Endothelial cell of hepatic sinusoid (primary cell): Measurements from ENCODE around the gene ISLR2.
"Not testable (repeated sequence)": the region's sequence is repeated elsewhere in the genome, so short reads cannot be mapped to it uniquely, and the experiment has no call there.

Experiments used
- in situ Hi-C: cut with HindIII; loops from 2 replicates; pipeline ENCODE4 v1.10.0; 2017; ENCODE audit warnings: low sequenced_read_pairs

The ISLR2 gene

DNA sequence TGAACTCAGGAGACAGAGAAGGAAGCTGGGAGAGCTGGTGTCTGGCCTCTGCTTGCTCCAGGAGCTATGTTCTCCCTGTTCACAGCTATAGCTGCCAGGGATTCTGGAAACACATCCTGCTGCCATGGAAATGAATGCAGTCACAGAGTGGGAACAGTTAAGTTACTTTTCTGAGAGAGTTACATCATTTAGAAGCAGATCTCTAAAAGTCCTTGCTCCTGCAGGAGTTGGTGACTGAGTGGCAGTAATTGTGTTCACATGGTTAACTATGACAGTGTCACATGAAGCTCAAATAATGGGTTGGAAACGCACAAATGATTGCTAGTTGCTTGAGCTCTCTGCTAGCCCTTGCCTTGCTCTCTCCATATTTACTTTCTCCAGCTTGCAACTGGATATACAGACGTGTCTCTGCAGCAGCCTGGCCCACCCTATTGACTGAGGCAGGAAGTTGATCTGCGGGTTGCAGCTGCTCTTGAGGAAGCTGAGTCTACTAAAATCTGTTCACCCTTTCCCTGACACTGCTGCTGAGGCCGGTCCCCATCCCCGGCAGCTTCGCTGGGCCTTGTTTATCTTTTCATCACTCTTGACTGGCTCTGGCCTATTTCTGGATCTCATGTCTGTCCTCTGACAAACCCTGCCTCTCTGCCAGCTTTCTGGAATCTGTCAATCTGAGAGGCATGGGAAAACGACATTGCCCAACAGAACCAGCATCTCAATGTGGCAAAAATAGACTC, 26.5 kb downstream of the ISLR2 start:
- in situ Hi-C loops: no loop called here

DNA sequence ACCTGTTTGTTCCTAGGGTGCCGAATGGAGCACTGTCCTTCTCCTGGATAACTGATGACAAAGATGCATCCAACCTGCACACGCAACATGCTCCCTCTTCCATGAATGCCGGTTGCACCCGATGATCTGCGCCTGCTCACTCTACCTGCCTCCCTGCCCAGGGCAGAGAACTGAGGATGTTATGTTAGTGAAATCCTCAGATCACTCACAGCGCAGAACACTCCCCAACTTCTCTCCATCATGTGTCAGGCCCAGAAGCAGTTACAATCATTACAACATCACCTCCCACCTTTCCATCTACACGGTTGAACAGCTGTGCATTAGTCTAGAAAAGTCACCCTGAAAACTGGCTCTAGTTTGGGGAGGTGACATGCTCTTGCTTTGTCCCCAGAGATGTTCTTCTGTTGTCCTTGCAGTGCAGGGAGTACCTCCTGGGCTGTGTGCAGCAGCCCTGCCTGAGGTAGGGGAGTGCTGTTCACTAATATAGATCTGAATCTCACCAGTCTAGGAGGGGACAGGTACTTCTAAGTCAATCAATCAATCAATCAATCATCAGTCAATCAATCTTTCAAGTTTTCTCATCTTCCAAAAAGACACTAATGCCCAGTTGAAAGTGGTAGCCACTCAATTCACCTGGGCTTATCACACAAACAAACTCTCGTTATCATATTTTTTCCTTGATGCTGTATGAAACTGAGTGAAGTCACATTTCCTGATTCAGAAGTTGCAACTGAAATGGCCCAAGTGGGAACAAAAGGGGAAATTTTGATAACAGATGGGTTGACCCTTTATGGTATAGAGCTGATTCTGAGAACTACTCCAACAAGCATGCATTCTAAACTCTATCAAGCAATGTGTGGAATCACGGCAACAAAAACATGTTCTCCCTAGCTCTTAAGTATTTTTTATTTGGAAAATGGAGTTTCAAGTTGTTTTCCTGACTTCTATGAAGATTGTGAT, 27.8 kb downstream of the ISLR2 start:
- in situ Hi-C loops: no loop called here

DNA sequence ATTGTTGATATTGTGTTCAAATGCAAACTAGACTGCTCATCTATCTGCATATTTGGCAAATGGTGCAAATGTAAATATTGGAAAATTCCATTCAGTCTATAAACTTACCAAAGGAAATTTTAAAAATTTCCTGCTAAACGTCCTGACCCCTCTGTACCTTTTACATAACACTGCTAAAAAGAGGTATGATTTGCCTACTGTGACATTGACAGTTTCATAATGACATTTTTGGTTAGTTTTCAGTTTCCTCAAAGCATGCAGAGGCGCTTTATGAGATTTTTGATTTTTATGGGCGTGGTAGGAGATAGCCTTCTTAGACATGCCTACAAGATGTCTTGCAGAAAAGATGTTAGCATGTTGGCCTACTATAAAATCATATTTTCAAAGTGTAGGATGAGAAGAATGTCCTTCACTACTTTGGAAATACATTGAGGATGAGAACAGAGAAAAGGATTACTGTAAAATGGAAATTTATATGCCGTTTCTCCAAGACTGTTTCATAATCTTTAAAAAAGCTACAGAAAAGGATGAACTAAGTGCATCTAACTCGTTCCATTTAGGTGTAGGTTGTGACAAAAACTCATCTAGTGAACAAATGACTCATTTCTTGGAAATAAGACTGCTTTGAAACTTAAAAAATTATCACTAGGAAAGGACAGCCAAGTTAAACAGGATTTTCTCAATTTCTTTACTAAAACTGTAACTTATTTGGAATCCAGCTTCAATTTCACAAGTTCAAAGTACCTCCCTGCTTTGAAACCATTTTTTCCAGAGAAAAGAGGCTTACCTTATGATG, 28.7 kb downstream of the ISLR2 start:
- in situ Hi-C loops: no loop called here

DNA sequence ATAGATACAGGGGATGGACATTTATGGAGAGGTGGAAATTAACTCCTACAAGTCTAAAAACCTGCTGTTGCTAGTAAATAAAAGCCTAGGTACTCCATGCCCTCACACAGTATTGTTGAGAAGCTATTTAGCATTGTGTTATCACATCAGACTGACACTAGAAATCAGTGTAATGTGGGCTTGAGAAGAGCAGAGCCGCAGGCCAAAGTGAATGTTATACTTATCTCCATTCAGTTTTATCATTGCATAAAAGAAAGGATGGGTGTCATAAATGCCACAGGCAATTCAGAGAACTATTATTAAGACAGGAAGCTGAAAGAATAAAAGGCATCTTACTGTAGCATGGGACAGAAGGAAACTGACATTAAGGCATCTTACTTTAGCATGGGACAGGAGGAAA, 29.4 kb downstream of the ISLR2 start:
- in situ Hi-C loops: no loop called here

DNA sequence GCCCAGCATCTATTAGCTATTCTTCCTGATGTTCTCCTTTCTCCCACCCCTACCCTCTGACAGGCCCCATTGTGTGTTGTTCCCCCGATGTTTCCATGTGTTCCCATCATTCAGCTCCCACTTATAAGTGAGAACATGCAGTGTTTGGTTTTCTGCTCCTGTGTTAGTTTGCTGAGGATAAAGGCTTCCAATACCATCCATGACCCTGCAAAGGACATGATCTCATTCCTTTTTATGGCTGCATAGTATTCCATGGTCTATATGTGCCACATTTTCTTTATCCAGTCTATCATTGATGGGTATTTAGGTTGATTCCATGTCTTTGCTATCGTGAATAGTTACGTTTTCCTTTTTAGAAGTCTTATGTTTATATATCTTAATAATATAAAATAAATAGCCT, 30.0 kb downstream of the ISLR2 start:
- in situ Hi-C loops: not testable (repeated sequence)

DNA sequence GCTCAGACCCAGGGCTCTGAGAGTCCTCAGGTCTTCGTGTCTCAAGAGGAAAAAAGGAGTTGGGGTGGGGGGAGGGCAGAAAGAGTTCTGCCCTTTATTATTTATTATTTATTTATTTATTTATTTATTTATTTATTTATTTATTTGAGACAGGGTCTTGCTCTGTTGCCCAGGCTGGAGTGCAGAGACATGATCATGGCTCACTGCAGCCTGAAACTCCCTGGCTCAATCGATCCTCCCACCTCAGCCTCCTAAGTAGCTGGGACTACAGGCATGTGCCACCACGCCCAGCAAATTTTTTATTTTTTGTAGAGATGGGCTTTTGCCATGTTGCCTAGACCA, 31.8 kb downstream of the ISLR2 start:
- in situ Hi-C loops: not testable (repeated sequence)

DNA sequence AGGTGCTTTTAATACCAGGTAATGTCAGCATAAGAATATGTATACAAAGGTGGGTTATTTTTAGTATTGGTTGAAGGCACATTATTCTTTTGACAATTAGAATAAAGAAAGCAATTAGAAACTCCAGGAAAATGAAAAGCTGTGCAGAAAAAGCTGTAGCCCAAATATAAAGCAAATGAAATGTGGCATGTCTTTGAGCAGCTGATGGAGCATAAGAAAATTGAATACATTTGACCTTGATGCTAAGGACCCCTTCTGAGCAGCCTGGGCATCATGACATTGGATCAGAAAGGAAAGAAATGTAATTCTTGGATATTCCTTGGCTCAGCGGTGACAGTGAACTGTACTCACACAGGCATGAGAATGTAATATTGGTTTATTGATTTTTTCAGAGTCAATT, 35.1 kb downstream of the ISLR2 start:
- in situ Hi-C loops: no loop called here

DNA sequence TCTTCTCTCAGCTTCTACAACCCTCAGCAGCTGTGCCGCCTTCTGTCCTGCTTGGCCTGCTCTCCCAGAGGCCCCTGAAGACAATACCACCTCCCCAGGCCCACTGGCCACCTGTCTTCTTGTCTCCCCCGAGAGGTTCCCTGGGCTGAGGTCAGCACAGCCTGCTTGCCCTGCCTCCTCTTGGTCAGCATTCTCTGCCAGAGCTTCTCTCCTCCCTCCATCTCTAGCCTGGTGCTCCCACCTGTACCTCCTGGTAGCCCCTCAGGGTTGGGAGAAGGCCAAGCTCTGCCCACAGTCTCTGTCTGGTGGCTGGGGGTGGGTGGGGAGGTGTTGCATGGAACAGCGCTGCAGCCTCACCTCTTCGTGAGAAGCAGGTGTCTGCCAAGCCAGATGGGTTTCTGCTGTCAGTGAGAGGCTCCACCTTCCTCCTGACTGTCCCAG, 37.5 kb downstream of the ISLR2 start:
- in situ Hi-C loops: no loop called here

DNA sequence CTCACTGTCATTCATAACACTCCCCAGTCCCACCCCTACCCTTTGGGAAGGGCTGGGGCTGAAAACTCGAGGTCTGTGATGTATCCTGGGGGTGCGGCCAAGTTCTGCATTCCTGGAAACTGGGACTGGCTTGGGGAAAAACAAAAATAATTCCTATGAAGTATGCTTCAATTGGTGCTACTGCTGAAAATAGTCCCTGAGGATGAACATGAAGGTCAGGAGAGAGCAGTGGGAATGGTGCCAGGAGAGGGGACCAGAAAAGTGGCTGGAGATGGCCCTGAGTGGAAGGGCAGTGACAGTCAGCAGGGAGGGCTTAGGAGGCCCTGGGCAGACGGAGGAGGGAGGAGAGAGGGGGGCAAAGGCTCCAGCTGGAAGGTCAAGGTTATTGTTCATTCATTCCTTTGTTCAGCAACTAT, 38.3 kb downstream of the ISLR2 start:
- in situ Hi-C loops: no loop called here

DNA sequence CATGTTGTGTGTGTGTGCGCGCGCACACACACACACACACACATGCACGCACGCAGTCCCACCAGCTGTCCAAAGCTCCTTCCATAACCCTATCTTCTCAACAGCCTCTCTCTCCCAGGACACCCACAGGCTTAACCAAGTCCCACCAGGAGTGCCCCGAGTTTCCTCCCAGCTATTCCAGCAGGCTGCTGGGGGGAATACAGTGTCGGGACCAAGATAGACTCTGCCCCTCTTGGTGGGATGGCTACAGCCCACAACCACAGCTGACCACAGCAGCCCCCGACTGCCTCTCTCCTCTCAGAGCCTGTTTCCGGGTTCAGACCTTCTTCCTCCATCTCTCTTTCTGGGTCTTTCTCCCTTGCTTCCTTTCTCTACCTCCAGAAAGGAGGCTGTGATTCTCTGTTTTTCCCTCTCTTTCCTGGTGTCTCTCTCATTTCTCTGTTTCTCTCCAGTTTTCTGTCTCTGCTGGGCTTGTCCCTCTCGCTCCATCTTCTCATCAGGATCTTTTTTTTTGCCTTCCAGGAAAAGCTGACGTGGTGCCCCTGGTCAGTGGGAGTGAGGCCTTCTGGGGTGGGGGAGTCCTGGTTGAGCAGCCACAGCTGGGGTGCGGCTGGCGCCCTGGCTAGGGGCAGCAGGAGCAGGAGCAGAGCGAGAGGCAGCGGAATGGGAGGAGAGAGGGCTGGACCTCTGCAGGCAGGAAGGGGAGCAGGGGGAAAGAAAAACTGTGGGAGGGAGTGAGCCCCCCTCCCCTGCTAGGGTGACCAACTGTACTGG, 39.9 kb downstream of the ISLR2 start:
- in situ Hi-C loops: loop anchor here (5.0 kb wide), 1 partner anchor 57 kb away; no protein-coding TSS in a partner anchor

DNA sequence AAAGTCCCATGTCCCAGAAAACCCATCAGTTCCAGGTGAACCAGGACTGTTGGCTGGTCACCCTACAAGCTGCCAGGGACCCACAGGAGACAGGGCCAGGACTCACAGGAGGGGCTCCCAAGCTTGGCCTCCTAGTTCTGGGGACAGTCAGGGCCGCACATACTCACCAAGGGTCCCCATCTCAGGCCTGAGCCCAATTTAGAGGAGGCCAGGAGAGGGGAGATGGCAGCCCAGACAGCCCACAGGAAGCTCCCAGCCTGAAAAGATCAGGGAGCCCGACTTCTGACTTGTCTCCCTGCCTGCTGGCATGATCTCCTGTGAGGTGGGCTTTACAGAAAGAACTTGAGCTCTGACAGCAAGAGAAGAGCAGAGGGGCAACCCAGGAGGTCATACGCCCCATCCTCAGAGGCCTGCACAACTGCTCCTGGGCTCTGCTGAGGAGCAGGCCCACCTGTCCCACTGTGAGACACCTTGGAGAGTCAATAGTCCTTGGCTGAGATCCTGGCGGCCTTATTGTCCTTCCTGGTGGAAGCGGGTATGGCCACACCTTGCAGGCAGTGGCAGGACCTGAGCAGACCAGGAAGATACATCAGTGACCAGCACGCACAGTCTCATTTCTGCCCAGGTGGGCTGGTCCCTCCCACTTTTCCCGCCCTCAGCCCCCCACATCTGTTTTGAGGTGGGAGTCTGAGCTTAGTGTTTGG, 40.6 kb downstream of the ISLR2 start:
- in situ Hi-C loops: loop anchor here (5.0 kb wide), 1 partner anchor 56 kb away; no protein-coding TSS in a partner anchor

DNA sequence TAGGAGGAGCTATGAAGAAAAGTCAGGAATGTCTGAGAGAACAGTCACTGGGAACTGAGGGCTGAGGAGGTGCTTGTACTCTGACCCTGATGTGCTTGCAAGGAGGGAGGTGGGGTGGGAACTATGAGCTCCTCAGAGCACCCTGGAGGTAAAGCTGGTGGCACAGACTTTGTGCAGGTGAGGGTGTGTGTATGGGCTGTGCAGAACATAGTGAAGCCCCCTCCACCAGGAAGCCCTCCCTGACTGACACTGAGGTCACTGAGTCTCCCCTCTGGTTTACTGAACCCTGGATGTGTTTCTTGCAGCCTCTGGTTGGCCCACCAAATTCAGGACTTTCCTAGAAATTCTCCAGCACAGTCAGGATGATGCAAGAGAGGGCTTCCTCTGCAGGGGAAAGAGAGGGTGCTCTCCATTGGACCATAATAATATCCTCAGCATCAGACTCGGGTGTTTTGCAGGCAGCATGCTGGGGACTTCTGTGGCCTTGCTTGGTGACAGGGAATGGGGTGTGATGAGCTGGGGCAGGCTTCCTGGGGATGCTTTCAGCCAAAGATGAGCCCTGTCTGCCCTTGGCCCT, 41.7 kb downstream of the ISLR2 start:
- in situ Hi-C loops: loop anchor here (5.0 kb wide), 1 partner anchor 55 kb away; no protein-coding TSS in a partner anchor

DNA sequence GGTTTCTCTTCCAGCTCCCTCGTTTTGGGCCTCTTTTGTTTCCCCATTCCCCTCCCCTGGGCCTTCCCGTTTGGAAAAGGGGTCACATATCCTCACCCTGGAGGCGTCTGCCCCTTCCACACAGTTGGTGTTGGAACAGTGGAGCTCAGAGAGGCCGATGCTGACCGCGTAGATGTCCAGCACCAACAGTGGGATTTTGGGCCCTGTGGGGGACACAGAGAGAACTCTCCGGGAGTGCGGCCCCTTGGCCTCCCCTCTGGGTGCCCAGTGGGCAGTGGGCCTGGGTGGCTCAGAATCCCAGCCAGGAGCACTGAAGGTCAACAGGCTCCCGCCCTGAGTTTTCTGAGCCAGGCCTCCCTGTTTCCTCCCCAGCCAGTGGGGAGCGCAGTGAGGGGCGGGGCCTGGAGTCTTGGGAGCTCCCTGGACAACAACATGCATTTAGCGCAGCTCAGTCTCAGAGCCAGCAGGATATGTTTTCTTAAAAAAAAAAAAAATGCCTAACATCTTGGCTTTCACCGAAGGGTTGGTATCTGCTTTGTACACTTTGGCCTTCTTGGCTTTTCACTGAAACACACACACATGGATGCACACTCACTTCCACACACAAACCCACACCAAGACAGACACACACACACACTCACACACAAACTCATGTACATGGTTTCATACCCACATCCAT, 42.5 kb downstream of the ISLR2 start:
- in situ Hi-C loops: loop anchor here (5.0 kb wide), 1 partner anchor 54 kb away; no protein-coding TSS in a partner anchor

DNA sequence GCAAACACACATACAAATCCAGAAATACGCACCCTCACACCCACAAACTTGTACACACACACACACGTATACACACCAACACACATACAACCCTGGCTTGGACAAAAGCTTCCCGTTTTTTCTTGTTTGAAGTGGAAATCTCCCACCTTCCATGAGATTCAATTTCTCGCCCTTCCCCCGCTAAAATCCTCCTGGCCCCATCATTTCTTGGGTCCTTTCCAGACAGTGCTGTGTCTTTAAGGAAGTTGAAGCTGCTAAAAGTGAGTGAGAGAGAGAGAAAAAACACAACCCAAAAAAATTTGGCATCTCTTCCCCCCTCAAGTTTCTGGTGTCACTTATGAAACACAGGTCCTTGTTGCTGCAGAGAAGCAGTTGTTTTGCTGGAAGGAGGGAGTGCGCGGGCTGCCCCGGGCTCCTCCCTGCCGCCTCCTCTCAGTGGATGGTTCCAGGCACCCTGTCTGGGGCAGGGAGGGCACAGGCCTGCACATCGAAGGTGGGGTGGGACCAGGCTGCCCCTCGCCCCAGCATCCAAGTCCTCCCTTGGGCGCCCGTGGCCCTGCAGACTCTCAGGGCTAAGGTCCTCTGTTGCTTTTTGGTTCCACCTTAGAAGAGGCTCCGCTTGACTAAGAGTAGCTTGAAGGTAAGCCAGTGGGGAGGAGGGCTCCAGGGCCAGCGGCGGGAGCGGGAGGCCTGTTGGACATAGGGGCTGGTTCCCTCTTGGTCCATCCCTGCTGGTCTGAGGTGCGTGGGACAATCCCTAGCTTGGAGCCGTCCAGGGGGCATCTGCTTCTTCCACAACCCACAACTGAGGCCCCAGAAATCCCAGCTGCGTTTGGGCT, 43.2 kb downstream of the ISLR2 start, which contains the start of gene ISLR:
Gene ISLR (plus strand): TSS at position 331 of the 839 bp plus-strand sequence. CDS start 1,149 bp downstream, outside the sequence.
- in situ Hi-C loops: loop anchor here (5.0 kb wide), 1 partner anchor 54 kb away; no protein-coding TSS in a partner anchor

DNA sequence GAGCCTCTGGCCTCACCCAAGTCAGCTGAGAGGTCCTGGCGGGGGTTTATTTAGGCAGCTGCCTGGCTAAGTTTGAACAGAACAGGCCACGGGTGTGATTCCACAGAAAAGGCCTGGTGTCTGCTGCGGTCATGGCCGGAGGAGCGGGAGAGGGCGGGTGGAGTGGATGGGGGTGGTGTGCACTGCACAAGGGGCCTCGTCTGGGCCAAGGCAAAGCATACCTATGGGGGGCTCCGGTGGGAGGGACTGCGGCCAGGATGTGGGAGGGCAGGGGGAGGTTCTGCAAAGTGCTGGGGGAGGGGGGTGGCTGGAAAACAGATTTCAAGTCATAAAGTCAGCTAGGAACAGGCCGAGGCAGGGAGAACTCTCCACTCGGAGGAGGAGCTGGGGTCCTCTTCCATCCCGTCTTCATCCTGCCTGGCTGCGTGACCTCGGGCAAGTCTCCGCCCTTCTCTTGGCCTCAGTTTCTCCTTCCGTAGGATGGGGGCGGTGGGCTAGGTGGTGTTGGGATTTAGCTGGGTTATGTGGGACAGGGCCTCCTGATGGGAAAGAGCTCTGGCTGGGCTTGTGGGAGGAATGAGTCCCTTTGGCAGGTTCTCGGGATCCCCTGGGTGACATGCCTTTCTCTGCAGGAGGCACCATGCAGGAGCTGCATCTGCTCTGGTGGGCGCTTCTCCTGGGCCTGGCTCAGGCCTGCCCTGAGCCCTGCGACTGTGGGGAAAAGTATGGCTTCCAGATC, 44.0 kb downstream of the ISLR2 start:
- in situ Hi-C loops: loop anchor here (5.0 kb wide), 1 partner anchor 53 kb away; no protein-coding TSS in a partner anchor

DNA sequence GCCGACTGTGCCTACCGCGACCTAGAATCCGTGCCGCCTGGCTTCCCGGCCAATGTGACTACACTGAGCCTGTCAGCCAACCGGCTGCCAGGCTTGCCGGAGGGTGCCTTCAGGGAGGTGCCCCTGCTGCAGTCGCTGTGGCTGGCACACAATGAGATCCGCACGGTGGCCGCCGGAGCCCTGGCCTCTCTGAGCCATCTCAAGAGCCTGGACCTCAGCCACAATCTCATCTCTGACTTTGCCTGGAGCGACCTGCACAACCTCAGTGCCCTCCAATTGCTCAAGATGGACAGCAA, 44.5 kb downstream of the ISLR2 start:
- in situ Hi-C loops: loop anchor here (5.0 kb wide), 1 partner anchor 52 kb away; no protein-coding TSS in a partner anchor
